H9 (cell line): ENCODE measurements around the gene LRRC27. TPM values are rescaled to one million over a fixed set of nuclear protein-coding genes. Genes with fewer than 3 reads are reported as not detected.

Experiments used
- DNase-seq: peaks from one replicate; pipeline ENCODE4 v3.0.0-alpha.2; 2017
- H2AFZ ChIP-seq: one replicate; pipeline ENCODE4 v1.6.1; 2013; ENCODE audit warnings: mild to moderate bottlenecking, low read length, control low read depth, moderate library complexity
- H2AK5ac ChIP-seq: 2 replicates; pipeline ENCODE4 v1.6.1; 2013; ENCODE audit warnings: low read length, control low read depth, mixed read lengths; ENCODE audit not compliant: insufficient read length
- H2BK120ac ChIP-seq: one replicate; pipeline ENCODE4 v1.6.1; 2013; ENCODE audit warnings: low read depth, mild to moderate bottlenecking, low read length, control low read depth, inconsistent platforms; ENCODE audit not compliant: poor library complexity, severe bottlenecking
- H2BK12ac ChIP-seq: 2 replicates; pipeline ENCODE4 v1.6.1; 2013; ENCODE audit warnings: low read length, control low read depth, mixed read lengths, low read depth; ENCODE audit not compliant: insufficient read length
- H2BK15ac ChIP-seq: 2 replicates; pipeline ENCODE4 v1.6.1; 2013; ENCODE audit warnings: low read depth, low read length, control low read depth
- H2BK20ac ChIP-seq: one replicate; pipeline ENCODE4 v1.6.1; 2013; ENCODE audit warnings: low read depth, mild to moderate bottlenecking, low read length, control low read depth, inconsistent platforms; ENCODE audit not compliant: poor library complexity, severe bottlenecking
- H2BK5ac ChIP-seq: 2 replicates; pipeline ENCODE4 v1.6.1; 2013; ENCODE audit warnings: low read length, control low read depth, mixed read lengths; ENCODE audit not compliant: insufficient read length
- H3K14ac ChIP-seq: 2 replicates; pipeline ENCODE4 v1.6.1; 2013; ENCODE audit warnings: low read length, control low read depth; ENCODE audit not compliant: insufficient read depth
- H3K18ac ChIP-seq: 2 replicates; pipeline ENCODE4 v1.6.1; 2013; ENCODE audit warnings: low read depth, mild to moderate bottlenecking, mixed read lengths, low read length, control low read depth; ENCODE audit not compliant: insufficient read length
- H3K23ac ChIP-seq: 2 replicates; pipeline ENCODE4 v1.6.1; 2013; ENCODE audit warnings: low read length, control low read depth, mixed read lengths, low read depth; ENCODE audit not compliant: insufficient read length
- H3K23me2 ChIP-seq: 2 replicates; pipeline ENCODE4 v1.6.1; 2013; ENCODE audit warnings: low read depth, mild to moderate bottlenecking, mixed read lengths, low read length, control low read depth; ENCODE audit not compliant: insufficient read length, poor library complexity, severe bottlenecking
- H3K27ac ChIP-seq: 2 replicates; pipeline ENCODE4 v1.5.1; 2013; ENCODE audit warnings: low read length, control low read depth, mixed read lengths, low read depth; ENCODE audit not compliant: insufficient read length
- H3K27me3 ChIP-seq: 2 replicates; pipeline ENCODE4 v1.6.1; 2013; ENCODE audit warnings: low read length, control low read depth, inconsistent platforms; ENCODE audit not compliant: insufficient read depth
- H3K4ac ChIP-seq: 2 replicates; pipeline ENCODE4 v1.6.1; 2013; ENCODE audit warnings: low read depth, mild to moderate bottlenecking, control low read depth, inconsistent platforms, low read length, moderate library complexity
- H3K4me1 ChIP-seq: 2 replicates; pipeline ENCODE4 v1.6.1; 2013; ENCODE audit warnings: low read length, control low read depth, inconsistent platforms; ENCODE audit not compliant: insufficient read depth
- H3K4me2 ChIP-seq: 2 replicates; pipeline ENCODE4 v1.6.1; 2013; ENCODE audit warnings: low read length, control low read depth, mixed read lengths; ENCODE audit not compliant: insufficient read length, insufficient read depth
- H3K56ac ChIP-seq: 2 replicates; pipeline ENCODE4 v1.6.1; 2013; ENCODE audit warnings: low read depth, mild to moderate bottlenecking, mixed read lengths, low read length, control low read depth; ENCODE audit not compliant: insufficient read length
- H3K79me1 ChIP-seq: 2 replicates; pipeline ENCODE4 v1.6.1; 2013; ENCODE audit warnings: low read depth, mild to moderate bottlenecking, moderate library complexity, low read length, control low read depth, inconsistent platforms; ENCODE audit not compliant: insufficient read depth, poor library complexity, severe bottlenecking
- H3K79me2 ChIP-seq: 2 replicates; pipeline ENCODE4 v1.6.1; 2013; ENCODE audit warnings: low read length, control low read depth, inconsistent platforms; ENCODE audit not compliant: insufficient read depth
- H3K9ac ChIP-seq: 2 replicates; pipeline ENCODE4 v1.6.1; 2013; ENCODE audit warnings: low read length, control low read depth, mixed read lengths; ENCODE audit not compliant: insufficient read length; ENCODE audit errors: extremely low read depth
- H3K9me3 ChIP-seq: one replicate; pipeline ENCODE4 v1.6.1; 2013; ENCODE audit warnings: low read depth, low read length, inconsistent platforms; ENCODE audit not compliant: control insufficient read depth
- H3T11ph ChIP-seq: one replicate; pipeline ENCODE4 v1.6.1; 2013; ENCODE audit warnings: mild to moderate bottlenecking, low read length, control low read depth, inconsistent platforms
- H4K20me1 ChIP-seq: one replicate; pipeline ENCODE4 v1.6.1; 2013; ENCODE audit not compliant: control insufficient read depth, insufficient read length, insufficient read depth
- H4K5ac ChIP-seq: 2 replicates; pipeline ENCODE4 v1.6.1; 2013; ENCODE audit warnings: low read depth, mild to moderate bottlenecking, mixed read lengths, low read length, control low read depth; ENCODE audit not compliant: insufficient read length
- H4K8ac ChIP-seq: replicated peaks from 2 replicates; pipeline ENCODE4 v1.6.1; 2013; ENCODE audit warnings: low read length, control low read depth, mixed read lengths, low read depth; ENCODE audit not compliant: insufficient read length
- H4K91ac ChIP-seq: 2 replicates; pipeline ENCODE4 v1.6.1; 2013; ENCODE audit warnings: low read depth, mild to moderate bottlenecking, moderate library complexity, mixed read lengths, low read length, control low read depth; ENCODE audit not compliant: insufficient read length
- H3K27ac Mint-ChIP-seq, 3 experiments: 2 replicates in 2 of 3; 3 replicates in 1 of 3; pipeline ENCODE4 v1.8.0; 2020 to 2021; ENCODE audit warnings: mixed read lengths in 3 of 3, mild to moderate bottlenecking in 1 of 3, moderate library complexity in 1 of 3
- H3K27me3 Mint-ChIP-seq: 2 replicates; pipeline ENCODE4 v1.8.0; 2021; ENCODE audit warnings: low read depth, mild to moderate bottlenecking, moderate library complexity, mixed read lengths
- H3K36me3 Mint-ChIP-seq, 3 experiments: 2 replicates in 2 of 3; 3 replicates in 1 of 3; pipeline ENCODE4 v1.8.0; 2020 to 2021; ENCODE audit warnings: low read depth in 3 of 3, mixed read lengths in 3 of 3; ENCODE audit not compliant: insufficient read depth in 1 of 3
- H3K4me1 Mint-ChIP-seq, 2 experiments: 2 replicates each; pipeline ENCODE4 v1.8.0; 2020; ENCODE audit warnings: mixed read lengths in 2 of 2
- H3K4me3 Mint-ChIP-seq, 2 experiments: 2 replicates in 1 of 2; 3 replicates in 1 of 2; pipeline ENCODE4 v1.8.0; 2020 to 2021; ENCODE audit warnings: mild to moderate bottlenecking in 2 of 2, mixed read lengths in 2 of 2, moderate library complexity in 1 of 2
- H3K9me3 Mint-ChIP-seq, 2 experiments: 2 replicates in 1 of 2; 3 replicates in 1 of 2; pipeline ENCODE4 v1.8.0; 2020; ENCODE audit warnings: mild to moderate bottlenecking in 2 of 2, mixed read lengths in 2 of 2, moderate library complexity in 1 of 2
- WGBS: extraction: QIAGEN DNeasy Blood & Tissue Kit; methylation state at CpG from one replicate; pipeline ENCODE4 v1.1.7; 2013; ENCODE audit warnings: missing lambda C conversion rate, low lambda C conversion rate, mixed read lengths; ENCODE audit not compliant: insufficient read length; ENCODE audit errors: extremely low coverage; 5-methylcytosine and 5-hydroxymethylcytosine counted together
- total RNA-seq: library from RNA; stranded (reverse); gene quantifications from 2 replicates; pipeline ENCODE4 v1.2.1, GENCODE V29; 2021
- TF ChIP-seq, protein P1 (sequence below): fragments of 200-600 bp; sonication (generic); conservative IDR thresholded peaks from 3 replicates; pipeline ENCODE4 v1.8.0; 2021; ENCODE audit warnings: antibody characterized with exemption, mild to moderate bottlenecking

The LRRC27 gene
- total RNA-seq, 1 experiment from 2014 or later, result 2.7 TPM

- WGBS, result no CpG with 5 or more reads among the region's 22 CpGs
- no peak overlapping the region for H2BK5ac ChIP-seq
- no peak overlapping the region for H3K27ac ChIP-seq
- H3K23ac ChIP-seq, result no peak overlapping the region
- Mint-ChIP-seq H3K4me3 (no peak overlapping the region), H3K27me3 (peaks cover 9% of the 10 kb centered on the region), H3K4me1 (peaks cover 10 to 11% of the 10 kb centered on the region in 2 experiments), H3K9me3 (peaks cover 7 to 8% of the 10 kb centered on the region in 2 experiments), H3K27ac (no peak overlapping the region), H3K36me3 (peaks cover 0 to 8% (median 7%) of the 10 kb centered on the region in 3 experiments; a peak in 3 of 7 replicates)
- no peak overlapping the region for H4K5ac ChIP-seq
- no peak overlapping the region for H4K8ac ChIP-seq
- no peak overlapping the region for H3K56ac ChIP-seq
- H3K9me3 ChIP-seq, result no peaks in the 10 kb centered on the region
- H3T11ph ChIP-seq, result no peak overlapping the region
- TF ChIP-seq, protein P1, sequence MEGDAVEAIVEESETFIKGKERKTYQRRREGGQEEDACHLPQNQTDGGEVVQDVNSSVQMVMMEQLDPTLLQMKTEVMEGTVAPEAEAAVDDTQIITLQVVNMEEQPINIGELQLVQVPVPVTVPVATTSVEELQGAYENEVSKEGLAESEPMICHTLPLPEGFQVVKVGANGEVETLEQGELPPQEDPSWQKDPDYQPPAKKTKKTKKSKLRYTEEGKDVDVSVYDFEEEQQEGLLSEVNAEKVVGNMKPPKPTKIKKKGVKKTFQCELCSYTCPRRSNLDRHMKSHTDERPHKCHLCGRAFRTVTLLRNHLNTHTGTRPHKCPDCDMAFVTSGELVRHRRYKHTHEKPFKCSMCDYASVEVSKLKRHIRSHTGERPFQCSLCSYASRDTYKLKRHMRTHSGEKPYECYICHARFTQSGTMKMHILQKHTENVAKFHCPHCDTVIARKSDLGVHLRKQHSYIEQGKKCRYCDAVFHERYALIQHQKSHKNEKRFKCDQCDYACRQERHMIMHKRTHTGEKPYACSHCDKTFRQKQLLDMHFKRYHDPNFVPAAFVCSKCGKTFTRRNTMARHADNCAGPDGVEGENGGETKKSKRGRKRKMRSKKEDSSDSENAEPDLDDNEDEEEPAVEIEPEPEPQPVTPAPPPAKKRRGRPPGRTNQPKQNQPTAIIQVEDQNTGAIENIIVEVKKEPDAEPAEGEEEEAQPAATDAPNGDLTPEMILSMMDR, result no peak
- no peak overlapping the region for H3K9ac ChIP-seq
- H4K20me1 ChIP-seq, result no peaks in the 10 kb centered on the region
- no peaks in the 10 kb centered on the region for H3K27me3 ChIP-seq
- H2BK20ac ChIP-seq, result no peak overlapping the region
- no peak overlapping the region for H2BK15ac ChIP-seq
- H3K4ac ChIP-seq, result no peak overlapping the region
- H3K4me2 ChIP-seq, result no peak overlapping the region
- no peaks in the 10 kb centered on the region for H3K23me2 ChIP-seq
- no peak overlapping the region for H3K14ac ChIP-seq
- H2BK12ac ChIP-seq, result no peak overlapping the region
- H3K18ac ChIP-seq, result no peak overlapping the region
- H2AFZ ChIP-seq, result no peak overlapping the region
- H2BK120ac ChIP-seq, result no peak overlapping the region
- no peaks in the 10 kb centered on the region for H3K4me1 ChIP-seq
- H4K91ac ChIP-seq, result no peak overlapping the region
- no peaks in the 10 kb centered on the region for H3K79me2 ChIP-seq
- no peak overlapping the region for H2AK5ac ChIP-seq
- H3K79me1 ChIP-seq, result no peaks in the 10 kb centered on the region
- DNase-seq, result peak; percentile 73
Observed at GRCh38 chr10:132388891-132389432, 57.0 kb downstream of the LRRC27 start.
